Colon (tissue), 2 donors: ENCODE data around the gene RBPJL.

Source experiments
- FAIRE-seq: peaks from 2 replicates; lab custom pipeline; 2012; peaks lifted over from hg19 to GRCh38; lab: Jason Lieb, UNC
- donor health status: control.
- donor health status: control.

RBPJL gene

GRCh38 chr20:45317826-45318225, 11.2 kb downstream of the RBPJL start:
- FAIRE-seq: no peak

- no peak for FAIRE-seq
These were observed 11.8 kb downstream of the RBPJL start for GRCh38 chr20:45318386-45318939.

GRCh38 chr20:45318948-45319347, 12.3 kb downstream of the RBPJL start:
- FAIRE-seq: no peak

- no peak for FAIRE-seq
These were observed 14.4 kb downstream of the RBPJL start for GRCh38 chr20:45320948-45321595.

- no peak for FAIRE-seq
These were observed 16.3 kb downstream of the RBPJL start for GRCh38 chr20:45322952-45323383.

GRCh38 chr20:45323731-45324130, 17.1 kb downstream of the RBPJL start:
- FAIRE-seq: no peak

- FAIRE-seq: no peak
These were observed 18.7 kb downstream of the RBPJL start for GRCh38 chr20:45325371-45325770.

- FAIRE-seq: no peak
These were observed 21.8 kb downstream of the RBPJL start for GRCh38 chr20:45328451-45328850.

GRCh38 chr20:45329497-45330319, 23.1 kb downstream of the RBPJL start:
- FAIRE-seq: no peak

- no peak for FAIRE-seq
These were observed 23.8 kb downstream of the RBPJL start for GRCh38 chr20:45330476-45330875.

- no peak for FAIRE-seq
These were observed 30.1 kb downstream of the RBPJL start for GRCh38 chr20:45336530-45337366.

GRCh38 chr20:45337367-45338120, 30.9 kb downstream of the RBPJL start:
- no peak for FAIRE-seq

GRCh38 chr20:45338121-45339030, 31.7 kb downstream of the RBPJL start:
- no peak for FAIRE-seq

- FAIRE-seq: no peak
These were observed 32.4 kb downstream of the RBPJL start for GRCh38 chr20:45339084-45339483.

- FAIRE-seq: no peak
These were observed 33.2 kb downstream of the RBPJL start for GRCh38 chr20:45339799-45340198.

GRCh38 chr20:45340236-45340847, 33.7 kb downstream of the RBPJL start:
- no peak for FAIRE-seq

- no peak for FAIRE-seq
These were observed 34.3 kb downstream of the RBPJL start for GRCh38 chr20:45340951-45341350.

GRCh38 chr20:45341579-45341938, 34.9 kb downstream of the RBPJL start:
- no peak for FAIRE-seq

- FAIRE-seq: no peak
These were observed 35.6 kb downstream of the RBPJL start for GRCh38 chr20:45341939-45342854.
